T-helper 1 cell treated with Interleukin-12 subunit alpha and Interleukin-12 subunit beta and Interleukin-4 antibody, amounts not matched to agents 30 ng/mL and 1 ng/mL, for 36 hours (primary cell): ENCODE measurements around the gene CFAP119. TPM values are rescaled to one million over a fixed set of nuclear protein-coding genes. Genes with fewer than 3 reads are reported as not detected.

ENCODE experiments used
- intact Hi-C: fragments of 100-400 bp; cut with micrococcal nuclease; formaldehyde crosslinking; loops from one replicate; pipeline ENCODE4 v1.15.1; 2024
- total RNA-seq: library from RNA; stranded (reverse); gene quantifications from 2 replicates; pipeline ENCODE4 v1.2.3, GENCODE V29; 2022

Gene CFAP119
- total RNA-seq, 1 donor from 2014 or later: 1.6 TPM

DNA sequence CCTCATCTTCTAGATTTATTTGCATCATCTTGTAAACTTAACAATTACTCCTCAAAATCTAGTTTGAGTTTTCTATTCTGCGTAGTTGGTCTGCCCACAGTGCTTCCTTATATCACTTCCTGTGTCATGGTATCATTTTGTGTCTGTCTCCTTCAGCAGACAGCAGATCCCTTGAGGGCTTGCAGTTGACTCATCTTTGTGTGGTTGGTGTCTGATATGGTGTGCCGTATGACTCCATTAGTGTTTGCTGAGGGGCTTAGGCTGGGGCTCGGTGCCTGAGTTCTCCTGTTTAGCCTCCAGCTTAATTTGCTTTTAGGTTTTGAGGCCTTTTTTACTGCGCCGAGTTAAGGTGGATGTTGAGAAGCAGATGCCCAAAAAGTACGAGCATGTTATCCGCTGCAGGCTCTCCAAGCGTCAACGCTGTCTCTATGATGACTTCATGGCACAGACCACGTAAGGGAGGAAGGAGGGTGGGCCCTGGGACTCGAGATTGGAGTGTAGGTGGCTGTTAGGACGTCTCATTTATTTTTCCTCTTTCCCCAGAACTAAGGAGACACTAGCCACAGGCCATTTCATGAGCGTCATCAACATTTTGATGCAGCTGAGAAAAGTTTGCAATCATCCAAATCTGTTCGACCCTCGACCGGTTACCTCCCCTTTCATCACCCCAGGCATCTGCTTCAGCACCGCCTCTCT lies 46.0 kb downstream of the CFAP119 start:
- intact Hi-C loops: loop anchor here (1.0 kb wide), 1 partner anchor 206 kb away; no protein-coding TSS in a partner anchor

DNA sequence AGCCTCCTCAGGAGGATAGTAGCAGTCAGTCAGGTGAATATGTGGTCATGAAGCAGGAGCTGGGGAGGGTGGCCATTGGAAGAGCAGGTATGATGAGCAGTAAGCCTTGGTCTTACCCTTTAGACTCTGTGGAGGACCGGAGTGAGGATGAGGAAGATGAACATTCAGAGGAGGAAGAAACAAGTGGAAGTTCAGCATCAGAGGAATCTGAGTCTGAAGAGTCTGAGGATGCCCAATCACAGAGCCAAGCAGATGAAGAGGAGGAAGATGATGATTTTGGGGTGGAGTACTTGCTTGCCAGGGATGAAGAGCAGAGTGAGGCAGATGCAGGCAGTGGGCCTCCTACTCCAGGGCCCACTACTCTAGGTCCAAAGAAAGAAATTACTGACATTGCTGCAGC lies 50.1 kb downstream of the CFAP119 start:
- intact Hi-C loops: no loop called here

DNA sequence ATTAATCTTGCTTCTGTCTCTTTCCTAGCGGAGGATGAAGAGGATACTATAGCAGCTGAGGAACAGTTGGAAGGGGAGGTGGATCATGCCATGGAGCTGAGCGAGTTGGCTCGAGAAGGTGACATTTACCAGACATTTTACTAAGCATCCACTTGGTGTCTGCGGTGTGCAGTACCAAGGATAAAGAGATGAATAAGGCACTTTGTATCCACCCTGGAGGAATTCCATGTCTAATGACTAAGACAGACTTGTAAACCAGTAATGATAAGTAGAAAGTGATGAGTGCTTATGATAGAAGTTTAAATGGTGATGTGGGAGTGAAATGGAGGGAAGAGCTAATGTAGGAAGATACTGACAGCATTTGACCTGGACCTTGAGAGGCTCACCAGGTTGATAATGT lies 50.9 kb downstream of the CFAP119 start:
- intact Hi-C loops: no loop called here

Other genes with a start within 250 kb of the CFAP119 start
- 6.7 and 6.9 TPM in 2 replicates for gene ZNF768, start 235.5 kb downstream of the CFAP119 start, total RNA-seq
- 13.8 and 14.1 TPM in 2 replicates for gene ZNF747, start 227.2 kb downstream of the CFAP119 start, total RNA-seq
- 21.2 and 22.5 TPM in 2 replicates for gene ZNF764, start 203.7 kb downstream of the CFAP119 start, total RNA-seq
- gene ZNF688, start 190.3 kb downstream of the CFAP119 start, total RNA-seq: 13.2 and 13.6 TPM in 2 replicates
- 21.5 and 22.4 TPM in 2 replicates for gene ZNF785, start 176.4 kb downstream of the CFAP119 start, total RNA-seq
- gene ZNF689, start 151.7 kb downstream of the CFAP119 start, total RNA-seq: 13.5 and 13.7 TPM in 2 replicates
- gene PRR14, start 111.1 kb downstream of the CFAP119 start, total RNA-seq: 90.0 and 91.6 TPM in 2 replicates
- 162 and 164 TPM in 2 replicates for gene FBRS, start 103.6 kb downstream of the CFAP119 start, total RNA-seq
- 93.9 and 99.5 TPM in 2 replicates for gene SRCAP, start 62.9 kb downstream of the CFAP119 start, total RNA-seq
- gene PHKG2, start 13.6 kb downstream of the CFAP119 start, total RNA-seq: 44.6 and 47.4 TPM in 2 replicates
- gene RNF40, start 260 bp upstream of the CFAP119 start, total RNA-seq: 97.2 and 102 TPM in 2 replicates
- 1.9 and 2.1 TPM in 2 replicates for gene ZNF629, start 25.1 kb upstream of the CFAP119 start, total RNA-seq
- 26.3 and 26.7 TPM in 2 replicates for gene BCL7C, start 132.0 kb upstream of the CFAP119 start, total RNA-seq
- gene CTF1, start 134.6 kb upstream of the CFAP119 start, total RNA-seq: 0.12 and 0.39 TPM in 2 replicates
- gene FBXL19, start 161.5 kb upstream of the CFAP119 start, total RNA-seq: 24.8 and 28.5 TPM in 2 replicates
- gene ORAI3, start 187.0 kb upstream of the CFAP119 start, total RNA-seq: 22.3 and 23.0 TPM in 2 replicates
- 25.9 and 27.8 TPM in 2 replicates for gene SETD1A, start 195.7 kb upstream of the CFAP119 start, total RNA-seq
- gene HSD3B7, start 223.1 kb upstream of the CFAP119 start, total RNA-seq: 9.0 and 10.6 TPM in 2 replicates
- 1.5 and 1.6 TPM in 2 replicates for gene STX1B, start 248.6 kb upstream of the CFAP119 start, total RNA-seq